Neutrophil (primary cell): ENCODE data around the gene MYH9.

Experiments
- H3K27ac ChIP-seq: fragments of 200-600 bp; sonication (generic); 2 replicates; pipeline ENCODE4 v1.5.1; 2016; ENCODE audit warnings: mild to moderate bottlenecking, moderate library complexity
- H3K27me3 ChIP-seq: fragments of 200-600 bp; sonication (generic); 2 replicates; pipeline ENCODE4 v1.6.0; 2016; ENCODE audit warnings: mild to moderate bottlenecking
- H3K36me3 ChIP-seq: fragments of 200-600 bp; sonication (generic); 2 replicates; pipeline ENCODE4 v1.5.1; 2017
- H3K4me1 ChIP-seq, 2 experiments: fragments of 200-600 bp in 1 of 2; sonication (generic) in 1 of 2; 1 replicate in 1 of 2; 2 replicates in 1 of 2; pipeline versions ENCODE4 v1.5.1 to v1.6.1; 2013 to 2016; ENCODE audit warnings: low read depth in 1 of 2, low read length in 1 of 2, mild to moderate bottlenecking in 1 of 2, moderate library complexity in 1 of 2; ENCODE audit not compliant: control insufficient read depth in 1 of 2, insufficient read depth in 1 of 2
- H3K4me3 ChIP-seq, 2 experiments: fragments of 200-600 bp in 1 of 2; sonication (generic) in 1 of 2; 1 replicate in 1 of 2; 2 replicates in 1 of 2; pipeline ENCODE4 v1.5.1; 2013 to 2016; ENCODE audit warnings: low read depth in 1 of 2, low read length in 1 of 2, mild to moderate bottlenecking in 1 of 2, moderate library complexity in 1 of 2
- H3K9me3 ChIP-seq: fragments of 200-600 bp; sonication (generic); 2 replicates; pipeline ENCODE4 v1.5.1; 2016
- TF ChIP-seq, protein P1 (sequence below): fragments of 200-600 bp; sonication (generic); IDR thresholded peaks from 2 replicates; pipeline ENCODE4 v1.5.1; 2016; ENCODE audit warnings: antibody characterized with exemption

Gene MYH9

DNA sequence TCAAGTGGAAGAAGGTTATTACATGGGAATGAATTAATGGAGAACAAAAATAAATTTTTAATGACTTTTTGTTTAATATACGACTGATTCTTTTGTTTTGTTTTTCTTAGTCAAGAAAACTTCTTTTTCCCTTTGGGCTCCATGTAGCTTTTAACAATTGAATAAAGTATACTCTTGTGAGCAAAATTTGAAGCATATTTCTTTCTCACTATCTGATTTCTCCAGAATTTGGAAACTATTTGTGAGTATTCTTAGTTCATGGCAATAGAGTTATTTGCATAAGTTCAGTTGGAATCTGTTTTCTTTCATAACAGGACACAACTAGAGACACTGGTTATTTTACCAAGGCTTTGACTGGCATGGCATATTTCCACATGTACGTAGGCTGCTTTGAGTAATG is 138.6 kb downstream of the MYH9 start:
- Histone ChIP-seq H3K4me1 (peaks cover 14 to 18% of the 10 kb centered on the region in 2 experiments), H3K9me3 (no peaks in the 10 kb centered on the region), H3K27ac (no peak overlapping the region), H3K36me3 (no peaks in the 10 kb centered on the region), H3K4me3 (no peak overlapping the region), H3K27me3 (no peaks in the 10 kb centered on the region)
- TF ChIP-seq, protein P1, sequence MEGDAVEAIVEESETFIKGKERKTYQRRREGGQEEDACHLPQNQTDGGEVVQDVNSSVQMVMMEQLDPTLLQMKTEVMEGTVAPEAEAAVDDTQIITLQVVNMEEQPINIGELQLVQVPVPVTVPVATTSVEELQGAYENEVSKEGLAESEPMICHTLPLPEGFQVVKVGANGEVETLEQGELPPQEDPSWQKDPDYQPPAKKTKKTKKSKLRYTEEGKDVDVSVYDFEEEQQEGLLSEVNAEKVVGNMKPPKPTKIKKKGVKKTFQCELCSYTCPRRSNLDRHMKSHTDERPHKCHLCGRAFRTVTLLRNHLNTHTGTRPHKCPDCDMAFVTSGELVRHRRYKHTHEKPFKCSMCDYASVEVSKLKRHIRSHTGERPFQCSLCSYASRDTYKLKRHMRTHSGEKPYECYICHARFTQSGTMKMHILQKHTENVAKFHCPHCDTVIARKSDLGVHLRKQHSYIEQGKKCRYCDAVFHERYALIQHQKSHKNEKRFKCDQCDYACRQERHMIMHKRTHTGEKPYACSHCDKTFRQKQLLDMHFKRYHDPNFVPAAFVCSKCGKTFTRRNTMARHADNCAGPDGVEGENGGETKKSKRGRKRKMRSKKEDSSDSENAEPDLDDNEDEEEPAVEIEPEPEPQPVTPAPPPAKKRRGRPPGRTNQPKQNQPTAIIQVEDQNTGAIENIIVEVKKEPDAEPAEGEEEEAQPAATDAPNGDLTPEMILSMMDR = no peak

DNA sequence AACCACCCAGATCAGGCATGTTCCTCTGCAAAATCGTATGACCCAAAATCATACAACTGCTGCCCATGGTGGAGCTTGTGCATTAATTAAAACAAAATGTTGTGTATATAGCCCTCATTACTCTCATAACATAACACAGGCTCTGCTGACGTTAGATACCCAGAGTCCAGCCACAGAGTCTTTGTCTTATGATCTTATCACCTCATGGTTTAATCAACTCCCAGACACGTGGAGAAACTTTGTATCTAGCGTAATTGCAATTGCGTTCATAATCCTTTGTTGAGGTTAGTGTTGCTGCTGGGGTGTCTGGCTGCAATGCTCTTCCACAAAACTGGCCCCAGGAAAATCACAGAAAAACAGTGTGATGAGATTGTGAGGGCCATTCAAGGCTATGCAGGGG is 139.8 kb downstream of the MYH9 start:
- Histone ChIP-seq H3K27me3 (no peaks in the 10 kb centered on the region), H3K4me3 (no peak overlapping the region), H3K4me1 (peaks cover 6 to 7% of the 10 kb centered on the region in 2 experiments), H3K9me3 (no peaks in the 10 kb centered on the region), H3K36me3 (no peaks in the 10 kb centered on the region), H3K27ac (no peak overlapping the region)
- TF ChIP-seq, protein P1 = no peak

DNA sequence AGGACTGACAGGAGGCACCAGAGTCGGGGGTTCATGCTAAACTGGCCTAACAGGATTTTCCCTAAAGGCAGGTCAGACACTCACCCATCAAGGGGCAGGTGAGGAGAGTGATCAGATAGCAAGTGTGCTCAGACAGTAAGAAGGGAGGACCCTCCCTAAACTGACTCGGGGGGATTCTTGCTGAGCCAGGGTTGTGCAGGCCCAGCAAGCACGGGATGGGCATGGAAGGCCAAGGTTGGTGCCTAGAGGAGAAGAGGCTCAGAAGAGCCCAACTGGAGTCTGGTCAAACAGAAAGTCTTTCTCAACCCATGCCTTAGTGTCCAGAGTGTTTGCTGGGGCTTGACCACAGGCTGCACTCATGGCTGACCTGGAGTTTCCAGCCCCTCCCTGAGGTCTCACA is 141.0 kb downstream of the MYH9 start:
- TF ChIP-seq, protein P1 = no peak
- H3K4me3 ChIP-seq = no peak overlapping the region
- H3K4me1 ChIP-seq = no peaks in the 10 kb centered on the region
- no peak overlapping the region for H3K27ac ChIP-seq
- no peaks in the 10 kb centered on the region for H3K27me3 ChIP-seq
- H3K9me3 ChIP-seq = no peaks in the 10 kb centered on the region
- H3K36me3 ChIP-seq = no peaks in the 10 kb centered on the region

DNA sequence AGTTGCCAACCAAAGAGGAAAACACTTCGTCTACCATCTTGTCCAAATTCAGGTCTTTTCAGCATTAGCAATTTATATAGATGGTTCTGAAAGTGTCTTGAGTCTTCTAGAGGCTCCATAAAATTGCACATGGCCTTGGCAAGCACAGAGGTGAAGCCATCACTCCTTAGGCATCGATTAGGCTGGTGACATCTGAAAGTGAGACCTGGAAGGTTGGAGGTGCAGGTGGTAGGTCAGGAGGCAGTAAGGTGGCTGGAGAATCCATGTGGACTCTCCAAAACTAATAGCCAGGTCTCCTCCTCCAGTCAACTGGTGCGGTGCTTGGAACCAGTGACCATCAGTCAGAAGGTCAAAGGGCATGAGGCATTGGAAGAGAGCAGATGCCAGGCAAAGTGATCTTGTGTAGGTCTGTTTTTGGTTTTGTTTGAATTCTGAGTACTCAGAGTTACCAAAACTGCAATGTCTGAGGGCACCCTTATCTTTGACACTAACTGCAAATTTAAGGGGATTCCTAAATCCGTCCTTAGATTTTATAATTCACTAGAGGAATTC is 141.9 kb downstream of the MYH9 start:
- H3K27me3 ChIP-seq = no peaks in the 10 kb centered on the region
- no peak overlapping the region for H3K4me3 ChIP-seq
- no peaks in the 10 kb centered on the region for H3K36me3 ChIP-seq
- H3K27ac ChIP-seq = no peak overlapping the region
- TF ChIP-seq, protein P1 = no peak
- no peaks in the 10 kb centered on the region for H3K9me3 ChIP-seq
- H3K4me1 ChIP-seq = no peaks in the 10 kb centered on the region

DNA sequence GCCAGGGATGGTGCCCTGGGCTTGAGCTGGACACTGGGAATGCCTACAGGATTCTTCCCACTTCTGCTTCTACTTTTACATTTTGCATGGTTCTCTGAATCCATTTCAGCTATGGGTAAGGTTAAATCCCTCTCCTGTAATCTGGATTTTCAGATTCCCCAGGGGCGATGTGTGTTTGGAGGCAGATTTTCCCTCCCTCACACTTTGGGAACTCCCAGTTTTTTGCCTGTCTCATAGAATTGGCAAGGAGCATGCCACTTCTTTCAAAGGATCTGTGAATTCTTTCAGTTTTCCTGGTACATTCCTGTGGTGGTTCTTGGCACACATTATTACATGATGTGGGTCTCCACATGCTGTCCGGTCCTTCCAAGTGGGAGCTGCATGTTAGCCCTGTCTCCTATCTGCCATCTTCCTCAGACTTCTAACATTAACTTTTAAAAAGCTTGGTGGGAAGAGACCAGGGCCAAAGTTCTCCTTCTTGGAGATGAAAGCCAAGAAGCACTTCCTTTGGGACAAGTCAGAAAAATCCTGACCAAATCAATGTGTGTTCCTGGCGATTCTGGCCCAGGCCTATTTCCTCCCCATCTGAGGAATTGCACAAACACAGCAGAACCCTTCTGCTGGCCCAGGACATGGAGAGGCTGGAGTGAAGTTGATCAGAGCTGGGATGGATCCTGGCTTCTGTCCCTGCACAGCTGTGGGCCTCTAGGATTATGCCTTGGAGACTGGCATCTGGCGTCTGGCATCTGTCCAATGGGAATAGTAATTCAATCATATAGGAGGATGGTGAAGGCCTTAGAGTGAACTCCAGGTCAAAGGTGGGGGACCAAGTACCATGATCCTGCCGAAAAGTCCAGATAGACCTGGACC is 143.0 kb downstream of the MYH9 start:
- TF ChIP-seq, protein P1 = no peak
- no peak overlapping the region for H3K27ac ChIP-seq
- no peaks in the 10 kb centered on the region for H3K27me3 ChIP-seq
- no peaks in the 10 kb centered on the region for H3K9me3 ChIP-seq
- no peaks in the 10 kb centered on the region for H3K36me3 ChIP-seq
- peaks cover 4 to 5% of the 10 kb centered on the region in 2 experiments for H3K4me1 ChIP-seq
- no peak overlapping the region for H3K4me3 ChIP-seq
